ENCODE measurements around the gene PEF1.
"Not testable (repeated sequence)": the region's sequence is repeated elsewhere in the genome, so short reads cannot be mapped to it uniquely, and the experiment has no call there.

Gene PEF1

GRCh38 chr1:31593136-31593665, 51.5 kb downstream of the PEF1 start:
- H3K4me1 ChIP-seq (ENCODE audit: control insufficient read depth, insufficient read depth, low read length) = no peaks in the 10 kb centered on the region
- H3K4me3 ChIP-seq (ENCODE audit: low read depth, low read length) = no peak overlapping the region
- no peaks in the 10 kb centered on the region for H3K9me3 ChIP-seq (ENCODE audit: control insufficient read depth, insufficient read depth, low read length)
- peaks cover 18% of the 10 kb centered on the region for H3K27me3 ChIP-seq (ENCODE audit: control insufficient read depth, insufficient read depth, low read length)
- H3K36me3 ChIP-seq (ENCODE audit: control insufficient read depth, insufficient read depth, low read length) = no peaks in the 10 kb centered on the region
- no peak overlapping the region for H3K9ac ChIP-seq (ENCODE audit: low read depth, low read length)

GRCh38 chr1:31592132-31592531, 52.5 kb downstream of the PEF1 start:
- H3K27me3 ChIP-seq (ENCODE audit: control insufficient read depth, insufficient read depth, low read length) = peaks cover 20% of the 10 kb centered on the region
- no peak overlapping the region for H3K9ac ChIP-seq (ENCODE audit: low read depth, low read length)
- no peaks in the 10 kb centered on the region for H3K9me3 ChIP-seq (ENCODE audit: control insufficient read depth, insufficient read depth, low read length)
- no peak overlapping the region for H3K4me3 ChIP-seq (ENCODE audit: low read depth, low read length)
- H3K4me1 ChIP-seq (ENCODE audit: control insufficient read depth, insufficient read depth, low read length) = no peaks in the 10 kb centered on the region
- no peaks in the 10 kb centered on the region for H3K36me3 ChIP-seq (ENCODE audit: control insufficient read depth, insufficient read depth, low read length)

- Histone ChIP-seq H3K4me3 (ENCODE audit: low read depth, low read length) (no peak overlapping the region), H3K36me3 (ENCODE audit: control insufficient read depth, insufficient read depth, low read length) (no peaks in the 10 kb centered on the region), H3K27me3 (ENCODE audit: control insufficient read depth, insufficient read depth, low read length) (peaks cover 20% of the 10 kb centered on the region), H3K4me1 (ENCODE audit: control insufficient read depth, insufficient read depth, low read length) (no peaks in the 10 kb centered on the region), H3K9ac (ENCODE audit: low read depth, low read length) (no peak overlapping the region), H3K9me3 (ENCODE audit: control insufficient read depth, insufficient read depth, low read length) (no peaks in the 10 kb centered on the region)
Measured at GRCh38 chr1:31591425-31592093, 53.1 kb downstream of the PEF1 start.

- no peaks in the 10 kb centered on the region for H3K36me3 ChIP-seq (ENCODE audit: control insufficient read depth, insufficient read depth, low read length)
- no peaks in the 10 kb centered on the region for H3K9me3 ChIP-seq (ENCODE audit: control insufficient read depth, insufficient read depth, low read length)
- peak overlapping the region; percentile 28 for H3K4me3 ChIP-seq (ENCODE audit: low read depth, low read length)
- peaks cover 20% of the 10 kb centered on the region for H3K27me3 ChIP-seq (ENCODE audit: control insufficient read depth, insufficient read depth, low read length)
- H3K9ac ChIP-seq (ENCODE audit: low read depth, low read length) = no peak overlapping the region
- no peaks in the 10 kb centered on the region for H3K4me1 ChIP-seq (ENCODE audit: control insufficient read depth, insufficient read depth, low read length)
Measured at GRCh38 chr1:31588751-31589515, 55.7 kb downstream of the PEF1 start.

- H3K4me3 ChIP-seq (ENCODE audit: low read depth, low read length) = peak overlapping the region; percentile 28
- H3K9ac ChIP-seq (ENCODE audit: low read depth, low read length) = no peak overlapping the region
- peaks cover 1% of the 10 kb centered on the region for H3K4me1 ChIP-seq (ENCODE audit: control insufficient read depth, insufficient read depth, low read length)
Measured at GRCh38 chr1:31587720-31588423, 56.8 kb downstream of the PEF1 start.

GRCh38 chr1:31587328-31587699, 57.4 kb downstream of the PEF1 start:
- H3K36me3 ChIP-seq (ENCODE audit: control insufficient read depth, insufficient read depth, low read length); H3K4me1 ChIP-seq (ENCODE audit: control insufficient read depth, insufficient read depth, low read length); H3K9ac ChIP-seq (ENCODE audit: low read depth, low read length); H3K4me3 ChIP-seq (ENCODE audit: low read depth, low read length); H3K9me3 ChIP-seq (ENCODE audit: control insufficient read depth, insufficient read depth, low read length): not testable (repeated sequence)
- H3K27me3 ChIP-seq (ENCODE audit: control insufficient read depth, insufficient read depth, low read length) = peaks cover 15% of the 10 kb centered on the region

More at GRCh38 chr1:31587720-31588423, 56.8 kb downstream of the PEF1 start:
- no peaks in the 10 kb centered on the region for H3K36me3 ChIP-seq (ENCODE audit: control insufficient read depth, insufficient read depth, low read length)
- no peaks in the 10 kb centered on the region for H3K9me3 ChIP-seq (ENCODE audit: control insufficient read depth, insufficient read depth, low read length)
- peaks cover 20% of the 10 kb centered on the region for H3K27me3 ChIP-seq (ENCODE audit: control insufficient read depth, insufficient read depth, low read length)

- no peak overlapping the region for H3K9ac ChIP-seq (ENCODE audit: low read depth, low read length)
- peaks cover 9% of the 10 kb centered on the region for H3K4me1 ChIP-seq (ENCODE audit: control insufficient read depth, insufficient read depth, low read length)
- H3K36me3 ChIP-seq (ENCODE audit: control insufficient read depth, insufficient read depth, low read length) = no peaks in the 10 kb centered on the region
- no peaks in the 10 kb centered on the region for H3K9me3 ChIP-seq (ENCODE audit: control insufficient read depth, insufficient read depth, low read length)
- peak overlapping the region; percentile 26 for H3K4me3 ChIP-seq (ENCODE audit: low read depth, low read length)
- peaks cover 15% of the 10 kb centered on the region for H3K27me3 ChIP-seq (ENCODE audit: control insufficient read depth, insufficient read depth, low read length)
Measured at GRCh38 chr1:31586376-31587327, 58.0 kb downstream of the PEF1 start.

- no peak overlapping the region for H3K9ac ChIP-seq (ENCODE audit: low read depth, low read length)
- H3K4me3 ChIP-seq (ENCODE audit: low read depth, low read length) = no peak overlapping the region
- no peaks in the 10 kb centered on the region for H3K36me3 ChIP-seq (ENCODE audit: control insufficient read depth, insufficient read depth, low read length)
- peaks cover 13% of the 10 kb centered on the region for H3K27me3 ChIP-seq (ENCODE audit: control insufficient read depth, insufficient read depth, low read length)
- H3K4me1 ChIP-seq (ENCODE audit: control insufficient read depth, insufficient read depth, low read length) = peaks cover 9% of the 10 kb centered on the region
- no peaks in the 10 kb centered on the region for H3K9me3 ChIP-seq (ENCODE audit: control insufficient read depth, insufficient read depth, low read length)
Measured at GRCh38 chr1:31585736-31586365, 58.8 kb downstream of the PEF1 start.

GRCh38 chr1:31584869-31585735, 59.6 kb downstream of the PEF1 start:
- peaks cover 11% of the 10 kb centered on the region for H3K4me1 ChIP-seq (ENCODE audit: control insufficient read depth, insufficient read depth, low read length)
- H3K36me3 ChIP-seq (ENCODE audit: control insufficient read depth, insufficient read depth, low read length) = no peaks in the 10 kb centered on the region
- H3K4me3 ChIP-seq (ENCODE audit: low read depth, low read length) = no peak overlapping the region
- no peaks in the 10 kb centered on the region for H3K9me3 ChIP-seq (ENCODE audit: control insufficient read depth, insufficient read depth, low read length)
- no peak overlapping the region for H3K9ac ChIP-seq (ENCODE audit: low read depth, low read length)
- peaks cover 13% of the 10 kb centered on the region for H3K27me3 ChIP-seq (ENCODE audit: control insufficient read depth, insufficient read depth, low read length)
